ENCODE data around the gene THEMIS.

Gene THEMIS

DNA sequence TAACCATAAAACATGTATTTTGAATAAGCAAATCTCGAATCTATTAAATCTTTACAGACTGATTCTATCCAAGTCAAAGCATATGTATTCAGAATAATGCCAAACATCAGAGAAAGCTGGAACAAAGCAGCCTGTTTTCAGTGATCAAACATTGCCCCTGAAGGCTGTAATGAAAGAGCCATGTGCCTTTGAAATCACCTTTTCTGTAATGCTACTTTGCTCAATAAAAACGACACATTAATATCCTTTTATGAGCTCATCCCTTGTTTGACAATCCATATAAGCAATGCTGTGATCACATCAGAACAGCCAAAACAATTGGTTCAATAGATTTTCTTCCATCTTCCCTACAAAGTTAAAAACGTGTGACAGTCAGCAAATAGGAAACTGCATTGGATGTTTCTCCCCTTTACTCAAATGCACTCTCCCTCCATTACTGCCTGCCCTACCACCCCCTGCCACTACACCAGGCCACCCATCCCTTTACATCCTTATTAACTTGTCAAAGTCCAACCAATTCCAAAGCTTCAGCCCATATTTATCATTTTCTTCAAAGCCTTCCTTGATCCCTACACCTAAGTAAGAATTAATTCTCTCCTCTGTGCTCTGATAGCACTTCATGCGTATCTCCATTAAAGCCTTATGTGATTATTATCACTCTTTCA is 42.0 kb downstream of the THEMIS start:
- DNase-seq (ENCODE audit: low read depth), result no peak

GRCh38 chr6:127857051-127857637 is 43.7 kb downstream of the THEMIS start:
- no peak for DNase-seq (ENCODE audit: low read depth)

DNA sequence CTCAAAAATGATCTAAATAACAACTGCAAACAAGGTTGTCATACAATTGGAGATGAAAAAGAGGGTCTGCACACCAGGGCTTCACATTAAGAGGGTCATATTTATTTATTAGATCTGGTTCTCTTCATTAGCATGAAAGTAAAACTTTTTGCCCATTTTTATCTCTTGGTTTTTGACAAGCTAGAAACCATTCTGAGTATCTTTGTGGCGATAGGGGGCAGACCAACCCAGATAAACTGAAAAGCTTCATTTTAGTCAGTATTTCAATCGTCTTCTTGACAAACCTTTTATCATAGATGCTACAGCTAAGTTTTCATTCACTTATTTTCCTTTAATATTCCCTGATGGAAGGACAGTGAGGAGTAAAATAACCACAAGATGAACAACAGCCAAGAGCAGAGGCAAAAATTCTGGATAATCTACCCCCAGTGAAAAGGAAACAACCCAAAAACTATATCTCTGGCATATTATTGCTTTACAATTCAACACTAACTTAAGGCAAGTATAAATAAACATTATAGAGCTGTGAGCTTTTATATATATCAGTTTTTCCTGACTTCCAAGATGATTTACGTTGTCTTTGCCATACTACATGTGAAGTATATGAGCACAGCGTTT is 45.2 kb downstream of the THEMIS start:
- DNase-seq (ENCODE audit: low read depth), result peak; percentile 28

- no peak for DNase-seq (ENCODE audit: low read depth)
These were observed 46.8 kb downstream of the THEMIS start for GRCh38 chr6:127854009-127854408.

GRCh38 chr6:127851197-127851596 is 49.7 kb downstream of the THEMIS start:
- no peak for DNase-seq (ENCODE audit: low read depth)

DNA sequence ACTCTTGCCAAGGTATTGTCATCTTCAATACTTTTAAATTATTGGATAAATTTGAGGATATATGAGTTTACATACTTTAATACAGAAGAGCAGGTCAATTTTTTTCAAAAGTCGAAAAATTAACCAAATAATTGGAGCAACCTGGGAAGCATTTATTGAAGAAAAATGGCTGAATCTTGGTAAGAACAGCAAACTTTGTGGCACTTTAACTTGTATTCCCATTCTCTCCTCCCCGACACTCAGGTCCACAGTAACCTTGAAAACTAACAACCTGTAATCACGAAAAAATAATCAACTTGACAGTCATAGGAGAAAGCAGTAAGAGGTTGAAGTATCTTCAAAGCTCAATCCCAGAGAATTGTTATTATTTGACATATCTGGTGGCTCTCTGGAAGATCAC is 55.6 kb downstream of the THEMIS start:
- DNase-seq (ENCODE audit: low read depth), result no peak

DNA sequence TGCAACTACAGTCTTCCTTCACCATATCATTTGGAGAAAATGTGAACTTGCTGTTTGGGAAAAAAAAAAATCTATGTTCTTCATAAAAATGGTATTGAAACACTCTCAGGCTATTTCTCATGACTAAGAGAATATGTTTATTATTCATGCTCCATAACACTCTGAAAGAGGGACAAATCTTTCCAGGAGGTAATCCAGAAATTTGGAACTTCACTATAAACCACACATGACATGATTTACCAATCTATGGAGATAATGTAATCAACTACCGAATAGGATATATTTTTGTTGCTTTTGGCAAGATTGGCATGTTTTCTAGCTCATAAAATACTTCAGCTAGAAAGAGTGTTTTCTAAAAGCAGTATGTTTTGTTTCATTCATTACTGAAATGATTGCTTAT is 56.3 kb downstream of the THEMIS start:
- DNase-seq (ENCODE audit: low read depth), result no peak

DNA sequence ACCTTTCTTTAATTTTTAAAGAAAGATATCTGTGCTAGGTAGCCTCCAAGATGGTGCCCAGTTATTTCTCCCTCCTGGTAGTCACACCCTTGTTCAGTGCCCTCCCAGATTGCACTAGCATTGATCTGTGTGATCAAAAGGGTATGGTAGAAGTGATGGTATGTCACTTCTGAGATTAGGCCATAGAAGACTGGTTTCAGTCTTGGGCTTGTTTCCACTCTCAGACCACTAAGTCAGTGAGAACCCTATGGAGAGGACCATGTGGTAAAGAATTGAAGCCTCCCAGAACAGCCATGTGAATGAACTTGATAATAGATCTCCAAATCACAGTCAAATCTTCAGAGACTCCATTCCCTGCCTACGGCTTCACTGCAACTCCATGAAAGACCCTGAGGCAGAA is 57.3 kb downstream of the THEMIS start:
- no peak for DNase-seq (ENCODE audit: low read depth)

GRCh38 chr6:127842562-127842961 is 58.3 kb downstream of the THEMIS start:
- no peak for DNase-seq (ENCODE audit: low read depth)

GRCh38 chr6:127841811-127842210 is 59.0 kb downstream of the THEMIS start:
- no peak for DNase-seq (ENCODE audit: low read depth)

DNA sequence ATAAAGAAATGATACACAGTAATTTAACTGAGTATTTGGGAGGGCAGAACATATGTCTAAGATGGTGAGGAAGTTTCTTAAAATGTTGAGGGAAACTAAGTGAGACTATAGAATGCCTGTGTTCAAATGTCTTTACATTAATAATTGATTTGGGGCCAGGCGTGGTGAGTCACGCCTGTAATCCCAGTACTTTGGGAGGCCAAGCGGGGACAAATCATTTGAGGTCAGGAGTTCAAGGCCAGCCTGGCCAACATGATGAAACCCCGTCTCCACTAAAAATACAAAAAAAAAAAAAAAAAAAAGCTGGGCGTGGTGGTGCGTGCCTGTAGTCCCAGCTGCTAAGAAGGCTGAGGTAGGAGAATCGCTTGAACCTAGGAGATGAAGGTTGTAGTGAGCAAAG is 66.7 kb downstream of the THEMIS start:
- DNase-seq (ENCODE audit: low read depth), result no peak

GRCh38 chr6:127833336-127833735 is 67.5 kb downstream of the THEMIS start:
- no peak for DNase-seq (ENCODE audit: low read depth)

GRCh38 chr6:127832381-127832780 is 68.5 kb downstream of the THEMIS start:
- DNase-seq (ENCODE audit: low read depth), result no peak

GRCh38 chr6:127824061-127824460 is 76.8 kb downstream of the THEMIS start:
- no peak for DNase-seq (ENCODE audit: low read depth)

GRCh38 chr6:127821431-127821830 is 79.4 kb downstream of the THEMIS start:
- no peak for DNase-seq (ENCODE audit: low read depth)

DNA sequence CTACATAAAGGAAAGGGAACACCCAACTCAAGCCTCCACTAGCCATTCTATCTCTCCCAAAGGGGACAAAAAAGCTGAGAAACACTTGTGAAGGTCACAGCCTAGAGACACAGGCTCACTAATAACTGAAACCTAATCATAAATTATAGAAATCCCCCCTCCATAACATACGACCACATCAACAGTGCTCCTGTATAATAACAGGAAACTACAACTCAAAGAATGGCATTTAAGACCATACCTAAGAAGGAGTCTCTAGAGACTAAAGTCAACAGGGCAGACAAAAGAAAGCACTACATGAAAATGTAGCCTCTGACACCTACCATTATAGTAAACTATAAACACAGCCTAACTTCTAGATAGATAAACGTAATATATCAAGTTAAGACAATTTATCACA is 82.7 kb downstream of the THEMIS start:
- no peak for DNase-seq (ENCODE audit: low read depth)

GRCh38 chr6:127816643-127817042 is 84.2 kb downstream of the THEMIS start:
- no peak for DNase-seq (ENCODE audit: low read depth)

DNA sequence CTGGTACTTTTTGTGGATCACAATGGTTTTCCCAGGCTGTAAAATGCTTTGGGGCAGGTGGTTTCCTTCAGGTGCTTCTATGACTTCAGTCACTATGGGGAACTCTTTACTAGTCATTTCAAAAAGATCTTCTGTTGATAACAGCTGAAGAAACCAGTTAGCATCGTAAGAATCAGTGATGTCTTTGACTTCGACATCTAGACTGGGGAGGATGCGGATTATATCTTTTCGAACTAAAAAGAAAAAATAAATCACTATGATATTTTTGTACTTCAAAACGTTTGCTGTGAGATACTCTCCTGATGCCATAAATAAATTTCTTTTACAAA is 87.2 kb downstream of the THEMIS start:
- DNase-seq (ENCODE audit: low read depth), result no peak

DNA sequence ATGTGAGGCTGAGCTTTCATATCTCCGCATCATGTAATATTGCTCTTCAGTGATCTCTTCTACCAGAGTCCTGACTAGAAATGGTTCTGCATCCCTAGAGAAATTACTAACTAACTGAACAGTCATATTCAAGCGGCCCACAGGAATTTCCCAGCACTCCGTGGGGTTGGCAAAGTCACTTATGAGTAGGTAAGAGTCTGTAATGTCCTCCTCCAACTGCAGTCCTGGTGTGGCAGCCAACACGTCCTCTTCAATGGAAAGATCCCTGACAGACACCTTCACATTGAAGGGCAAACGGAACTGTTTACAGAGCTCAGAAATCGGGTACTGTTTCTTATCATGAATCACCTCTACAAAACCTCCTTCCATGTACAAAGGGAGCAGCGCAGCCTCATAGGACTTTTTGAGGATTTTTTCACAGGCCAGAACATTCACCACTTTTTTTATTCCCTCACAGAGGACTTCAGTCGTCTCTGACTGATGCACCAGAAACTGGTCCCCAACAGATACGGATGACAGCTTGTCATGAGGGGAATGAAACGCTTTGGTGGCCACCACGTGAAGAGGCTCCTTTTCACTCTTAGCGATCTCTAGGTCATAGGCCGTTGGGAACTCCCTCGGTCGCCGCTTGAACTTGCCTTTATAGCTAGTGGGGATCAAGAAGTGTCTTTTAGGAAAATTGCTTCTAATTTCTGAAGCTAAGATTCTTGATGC is 87.7 kb downstream of the THEMIS start:
- DNase-seq (ENCODE audit: low read depth), result no peak

DNA sequence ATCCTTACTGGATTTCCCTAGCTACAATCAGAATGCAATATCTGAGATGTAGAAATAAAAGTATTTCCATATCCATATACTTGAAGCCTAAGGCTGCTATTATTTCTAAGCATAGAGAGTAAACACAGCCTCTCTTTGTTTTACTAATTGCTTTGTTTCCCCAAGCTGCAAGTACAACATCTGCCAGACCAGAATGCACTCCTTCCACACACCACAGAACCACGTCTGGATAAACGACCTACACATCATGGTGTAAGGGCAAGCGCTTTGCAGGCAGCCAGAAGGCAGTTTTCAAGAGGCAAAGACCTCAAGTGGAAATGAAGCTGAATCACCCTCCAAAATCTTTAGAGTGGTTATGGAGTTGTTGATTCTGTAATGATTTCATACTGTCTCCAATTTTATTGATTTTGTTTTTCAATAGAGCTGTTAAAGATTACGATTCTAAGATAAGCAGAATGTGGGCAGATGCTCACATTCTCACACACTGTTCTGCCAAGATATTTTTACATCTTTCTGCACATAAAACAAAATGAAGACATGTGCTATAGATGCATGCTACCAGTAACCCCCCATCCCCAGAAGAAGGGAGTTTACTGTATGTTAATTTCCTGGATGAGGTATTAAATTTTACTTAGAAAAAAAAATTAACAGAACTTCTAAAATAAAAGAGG is 88.8 kb downstream of the THEMIS start:
- DNase-seq (ENCODE audit: low read depth), result no peak

GRCh38 chr6:127807806-127808517 is 92.9 kb downstream of the THEMIS start:
- no peak for DNase-seq (ENCODE audit: low read depth)

- no peak for DNase-seq (ENCODE audit: low read depth)
These were observed 104.1 kb downstream of the THEMIS start for GRCh38 chr6:127796713-127797112.

All from stromal cell of bone marrow (primary cell).